HepG2 (cell line): ENCODE data around the gene CEP162.

Source experiments
- ESRRA ChIP-seq: sonication (generic); formaldehyde crosslinking; IDR thresholded peaks from 2 replicates; pipeline ENCODE4 v1.5.1; 2020; ENCODE audit warnings: mild to moderate bottlenecking, low read depth, missing genetic modification reagents
- KLF12 ChIP-seq: sonication (generic); formaldehyde crosslinking; IDR thresholded peaks from 2 replicates; pipeline ENCODE4 v1.4.0; 2020; ENCODE audit warnings: missing genetic modification reagents, borderline replicate concordance
- KLF16 ChIP-seq, 2 experiments: sonication (generic) in 1 of 2; formaldehyde crosslinking in 1 of 2; IDR thresholded peaks; 2 replicates each; pipeline versions ENCODE4 v1.6.1 to v1.8.0; 2016 to 2023; ENCODE audit warnings: missing genetic modification reagents in 2 of 2, missing compliant biosample characterization in 1 of 2
- TCF7L2 ChIP-seq: IDR thresholded peaks from 2 replicates; pipeline ENCODE4 v1.6.1; 2011; ENCODE audit warnings: mild to moderate bottlenecking, low read depth, low read length, moderate library complexity
- TFE3 ChIP-seq: IDR thresholded peaks from 2 replicates; pipeline ENCODE4 v1.6.1; 2016
- YY1 ChIP-seq: IDR thresholded peaks from 2 replicates; pipeline ENCODE4 v1.6.1; 2011; ENCODE audit warnings: low read length, low read depth, moderate library complexity, mild to moderate bottlenecking; ENCODE audit not compliant: insufficient read depth, insufficient replicate concordance
- TF ChIP-seq, protein P1 (sequence below): sonication (generic); formaldehyde crosslinking; IDR thresholded peaks from 2 replicates; pipeline ENCODE4 v1.8.0; 2022; ENCODE audit warnings: mild to moderate bottlenecking, missing genetic modification reagents; ENCODE audit not compliant: insufficient replicate concordance

GRCh38 chr6:84167457-84167856, 60.0 kb downstream of the CEP162 start:
- TF ChIP-seq, protein P1, sequence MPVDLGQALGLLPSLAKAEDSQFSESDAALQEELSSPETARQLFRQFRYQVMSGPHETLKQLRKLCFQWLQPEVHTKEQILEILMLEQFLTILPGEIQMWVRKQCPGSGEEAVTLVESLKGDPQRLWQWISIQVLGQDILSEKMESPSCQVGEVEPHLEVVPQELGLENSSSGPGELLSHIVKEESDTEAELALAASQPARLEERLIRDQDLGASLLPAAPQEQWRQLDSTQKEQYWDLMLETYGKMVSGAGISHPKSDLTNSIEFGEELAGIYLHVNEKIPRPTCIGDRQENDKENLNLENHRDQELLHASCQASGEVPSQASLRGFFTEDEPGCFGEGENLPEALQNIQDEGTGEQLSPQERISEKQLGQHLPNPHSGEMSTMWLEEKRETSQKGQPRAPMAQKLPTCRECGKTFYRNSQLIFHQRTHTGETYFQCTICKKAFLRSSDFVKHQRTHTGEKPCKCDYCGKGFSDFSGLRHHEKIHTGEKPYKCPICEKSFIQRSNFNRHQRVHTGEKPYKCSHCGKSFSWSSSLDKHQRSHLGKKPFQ (CRISPR knock-in tag), result no peak
- TF ChIP-seq ESRRA (no peak), TFE3 (CRISPR knock-in tag) (no peak), KLF16 (CRISPR knock-in tag; IDR thresholded peaks at IDR 0.05) (no peak), YY1 (no peak), KLF12 (CRISPR knock-in tag) (no peak), TCF7L2 (no peak)
